NCI-H524 treated with DMSO at 0.1 percent for 48 hours (cell line): ENCODE measurements around the gene PTPN7.
"Not testable (repeated sequence)": the region's sequence is repeated elsewhere in the genome, so short reads cannot be mapped to it uniquely, and the experiment has no call there.

Experiments
- DNase-seq: peaks from one replicate; lab custom pipeline; 2025; lab: John Stamatoyannopoulos, UW

The PTPN7 gene

DNA sequence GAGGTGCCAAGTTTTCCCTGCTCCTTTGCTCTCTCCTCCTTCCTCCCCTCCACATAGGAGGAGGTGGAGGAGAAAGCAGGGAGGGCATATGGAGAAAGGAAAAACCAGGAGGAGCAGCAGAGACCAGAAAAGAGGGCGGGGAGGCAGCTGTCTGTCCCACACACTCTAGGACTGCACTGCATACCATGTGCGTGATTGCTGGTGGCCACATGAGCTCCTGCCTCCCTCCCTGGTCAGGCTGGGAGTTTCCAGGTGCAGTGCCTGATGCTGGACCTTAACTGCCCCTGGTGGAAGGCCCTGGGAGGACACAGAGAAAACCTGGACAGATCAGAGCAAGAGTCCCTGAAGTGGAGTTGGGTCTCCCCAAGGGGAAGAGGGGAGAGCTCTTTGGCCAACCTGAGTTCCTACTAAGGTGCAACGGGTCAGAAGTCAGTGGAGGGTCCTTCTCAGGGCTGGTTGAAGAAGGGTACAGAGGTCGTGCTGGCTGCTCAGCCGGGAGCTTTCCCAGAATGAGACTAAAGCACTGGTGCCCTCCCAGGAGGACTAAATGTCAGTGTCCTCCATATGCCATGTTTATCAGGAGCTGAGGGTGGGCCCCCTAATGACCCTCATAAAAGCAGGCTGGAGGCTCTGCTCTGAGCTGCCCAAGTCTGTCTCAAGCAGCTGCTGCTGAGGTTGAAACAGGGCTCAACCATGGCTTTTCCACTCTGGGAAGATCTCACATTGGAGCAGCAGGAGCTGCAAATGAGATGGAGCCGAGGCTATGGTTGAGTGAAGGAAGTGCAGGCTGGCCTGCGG, 29.7 kb upstream of the PTPN7 start:
- DNase-seq = no peak

DNA sequence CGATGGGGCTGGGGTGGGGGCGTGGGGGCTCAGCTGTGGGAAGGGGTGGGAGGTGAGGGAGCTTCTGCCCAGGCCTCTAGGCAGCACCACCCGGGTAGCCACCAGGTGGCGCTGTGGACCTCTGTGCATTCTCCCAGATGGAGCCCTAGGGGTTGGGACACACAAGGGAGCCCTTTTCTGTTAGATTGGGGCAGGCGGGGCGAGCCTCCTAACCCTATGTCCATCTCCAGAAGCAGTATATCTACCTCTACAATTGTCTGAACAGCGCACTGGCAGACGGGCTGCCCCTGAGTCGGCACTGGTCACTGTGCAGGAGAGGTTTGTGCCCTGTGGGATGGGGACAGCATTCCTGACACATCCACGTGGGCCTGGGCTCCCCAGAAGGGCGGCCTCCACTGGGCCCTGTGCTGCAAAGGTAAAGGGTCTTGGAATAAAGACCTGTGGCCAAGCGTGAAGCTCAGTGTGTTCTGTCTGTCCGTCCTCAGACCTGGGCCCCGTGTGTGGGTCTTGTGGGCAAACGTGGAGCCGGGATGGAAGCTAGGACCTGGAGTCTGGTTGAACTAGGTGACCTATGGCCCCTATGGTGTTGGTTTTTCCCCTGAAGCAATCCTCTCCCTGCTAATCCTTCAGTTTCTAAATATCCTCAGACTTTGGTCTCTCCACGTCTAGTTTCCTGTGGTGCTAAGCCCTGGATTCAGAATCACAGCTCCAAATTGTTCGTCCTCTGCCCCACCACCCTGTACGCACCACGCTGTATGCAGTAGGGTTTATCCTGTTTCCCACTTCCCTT, 28.8 kb upstream of the PTPN7 start:
- no peak for DNase-seq

DNA sequence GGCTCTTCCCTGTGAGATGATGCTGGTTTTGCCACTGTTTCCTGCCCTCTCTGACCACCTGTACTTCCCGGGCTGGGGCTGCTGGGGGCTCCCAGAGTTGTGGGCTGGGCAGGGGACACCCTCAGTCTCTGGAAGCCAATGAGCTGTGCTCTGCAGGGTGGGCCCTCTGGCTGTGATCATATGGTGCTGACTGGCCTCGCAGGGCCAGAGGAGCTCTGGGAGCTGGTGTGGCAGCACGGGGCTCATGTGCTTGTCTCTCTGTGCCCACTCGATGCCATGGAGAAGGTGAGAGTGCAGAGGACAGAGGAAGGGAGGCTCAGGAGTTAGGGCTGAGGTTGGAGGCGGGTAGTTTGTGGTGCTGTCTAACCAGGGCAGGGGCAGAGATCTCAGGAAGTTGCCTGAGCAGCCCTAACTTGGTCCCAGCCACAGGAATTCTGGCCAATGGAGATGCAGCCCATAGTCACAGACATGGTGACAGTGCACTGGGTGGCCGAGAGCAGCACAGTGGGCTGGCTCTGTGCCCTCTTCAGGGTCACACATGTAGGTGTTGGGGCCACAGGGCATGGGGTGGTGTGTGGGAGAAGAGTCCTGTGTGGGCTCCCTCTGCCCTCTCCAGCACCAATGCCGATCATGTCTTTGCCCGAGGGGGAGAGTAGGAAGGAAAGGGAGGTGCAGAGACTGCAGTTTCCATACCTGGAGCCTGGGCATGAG, 27.4 kb upstream of the PTPN7 start:
- no peak for DNase-seq

DNA sequence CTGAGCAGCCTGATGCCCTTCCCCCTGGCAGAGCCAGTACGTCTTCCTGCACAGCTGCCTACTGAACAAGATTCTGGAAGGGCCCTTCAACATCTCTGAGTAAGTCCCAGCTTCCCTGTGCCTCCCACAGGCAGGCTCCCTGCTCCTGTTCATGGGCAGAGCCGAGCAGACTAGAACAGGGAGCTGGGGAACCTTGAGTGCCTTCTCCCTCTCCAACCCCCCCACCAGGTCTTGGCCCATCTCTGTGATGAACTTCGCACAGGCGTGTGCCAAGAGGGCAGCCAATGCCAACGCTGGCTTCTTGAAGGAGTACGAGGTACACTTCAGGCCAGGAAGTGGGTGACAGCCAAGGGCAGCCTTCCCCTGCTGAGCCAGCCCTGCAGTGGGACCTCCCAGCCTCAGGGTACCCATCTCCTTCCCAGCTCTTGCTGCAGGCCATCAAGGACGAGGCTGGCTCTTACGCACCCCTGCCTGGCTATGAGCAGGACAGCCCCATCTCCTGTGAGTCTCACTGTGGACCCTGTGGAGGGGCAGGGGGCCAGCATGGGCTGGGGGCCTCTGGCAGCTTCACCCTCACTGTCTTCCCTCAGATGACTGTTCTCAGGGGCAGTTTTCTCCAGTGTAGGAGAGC, 26.8 kb upstream of the PTPN7 start:
- no peak for DNase-seq

DNA sequence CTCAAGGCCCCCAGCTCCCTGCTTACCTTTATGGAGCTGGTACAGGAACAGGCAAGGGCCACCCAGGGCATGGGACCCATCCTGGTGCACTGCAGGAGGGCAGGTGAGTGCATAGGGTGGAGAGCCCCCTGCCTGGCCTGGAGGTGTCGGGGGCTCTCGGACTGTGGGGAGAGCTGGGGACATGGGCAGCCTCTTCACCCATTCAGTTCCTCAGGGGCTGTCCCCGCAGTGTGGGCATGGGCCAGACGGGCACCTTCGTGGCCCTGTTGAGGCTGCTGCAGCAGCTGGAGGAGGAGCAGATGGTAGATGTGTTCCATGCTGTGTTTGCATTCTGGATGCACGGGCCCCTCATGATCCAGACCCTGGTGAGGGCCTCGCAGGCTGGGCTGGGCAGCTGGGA, 25.9 kb upstream of the PTPN7 start:
- no peak for DNase-seq

DNA sequence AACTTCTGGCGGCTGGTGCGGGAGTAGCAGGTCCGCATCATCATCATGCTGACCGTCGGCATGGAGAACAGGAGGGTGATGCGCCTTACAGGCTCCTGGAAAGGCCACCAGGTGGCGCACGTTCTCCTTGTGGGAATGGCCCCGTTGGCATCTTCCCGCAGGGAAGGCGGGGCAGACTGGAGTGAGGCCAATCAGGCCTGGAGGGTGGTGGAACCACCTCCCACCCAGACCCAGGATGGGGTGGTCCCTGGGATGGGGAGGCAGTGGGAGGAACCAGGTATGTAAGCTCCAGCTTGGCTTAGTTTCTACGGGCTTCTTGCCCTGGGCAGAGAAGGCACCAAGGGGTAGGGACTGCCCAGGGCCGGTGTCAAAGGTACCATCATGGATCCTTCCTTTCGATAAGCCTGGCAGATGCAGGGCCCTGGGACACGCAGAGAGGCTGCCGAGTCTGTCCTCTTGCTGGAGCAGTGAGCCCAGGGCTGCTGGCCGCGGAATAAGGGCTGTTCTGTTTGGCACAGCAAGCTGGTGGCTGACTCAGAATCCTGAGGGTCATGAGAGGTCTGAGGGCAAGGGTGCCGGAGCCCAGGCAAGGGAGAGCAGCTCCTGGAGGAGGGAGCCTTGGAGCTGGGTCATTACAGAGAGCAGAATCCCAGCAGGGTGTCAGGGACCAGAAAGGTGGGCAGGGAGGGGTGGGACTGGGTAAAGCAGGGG, 24.5 kb upstream of the PTPN7 start:
- no peak for DNase-seq

DNA sequence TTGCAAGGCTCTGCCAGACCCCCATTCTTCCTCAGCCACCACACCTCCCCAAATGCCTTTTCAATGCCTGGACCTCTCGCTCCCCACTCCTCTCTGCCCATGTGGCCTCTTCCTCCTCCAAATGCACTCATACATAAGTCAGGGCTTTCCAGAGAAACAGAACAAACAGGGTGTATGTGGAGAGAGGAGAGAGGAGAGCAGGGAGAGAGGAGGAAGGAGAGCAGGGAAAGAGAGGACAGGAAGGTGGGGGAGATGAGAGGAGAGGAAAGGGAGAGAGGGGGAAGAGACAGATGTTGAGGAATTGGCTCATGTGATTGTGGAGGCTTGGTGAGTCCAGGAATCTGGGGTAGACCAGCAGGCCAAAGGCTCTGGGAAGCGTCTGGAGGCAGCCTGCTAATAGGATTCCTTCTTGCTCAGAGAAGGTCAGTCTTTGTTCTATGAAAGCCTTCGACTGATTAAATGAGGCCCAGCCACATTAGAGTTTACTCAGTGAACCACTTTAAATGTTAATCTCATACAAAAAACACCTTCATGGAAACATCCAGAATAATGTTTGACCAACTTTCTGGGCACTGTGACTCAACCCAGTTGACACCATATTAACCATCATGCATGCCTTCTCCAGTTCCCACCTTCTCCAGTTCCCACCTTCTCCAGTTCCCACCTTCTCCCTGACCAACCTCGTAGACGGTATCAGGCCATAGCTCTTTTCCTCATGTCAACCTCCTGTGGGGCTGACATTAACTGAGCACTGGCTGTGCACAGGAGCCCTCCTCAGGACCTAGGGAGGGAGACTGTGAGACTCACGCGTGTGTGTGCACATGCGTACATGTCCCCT, 21.9 kb upstream of the PTPN7 start:
- DNase-seq = no peak

DNA sequence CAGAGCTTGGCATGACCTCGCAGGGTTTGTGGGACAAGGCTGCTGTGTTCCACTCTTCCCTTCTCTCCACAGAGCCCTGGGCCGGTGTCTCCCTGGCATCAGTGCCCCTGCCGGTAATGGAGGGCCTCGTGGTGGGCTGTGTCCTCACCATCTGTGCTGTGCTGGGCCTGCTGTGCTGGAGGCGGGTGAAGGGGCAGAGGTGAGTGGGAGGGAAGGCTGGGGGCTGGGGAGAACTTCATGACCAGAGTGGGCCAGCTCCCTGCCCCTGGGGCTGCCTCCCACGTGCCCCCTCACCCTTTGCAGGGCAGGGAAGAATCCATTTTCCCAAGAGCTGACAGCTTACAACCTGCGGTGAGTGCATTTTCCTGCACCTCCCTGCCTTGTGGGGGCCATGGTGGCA, 21.2 kb upstream of the PTPN7 start:
- DNase-seq = no peak

DNA sequence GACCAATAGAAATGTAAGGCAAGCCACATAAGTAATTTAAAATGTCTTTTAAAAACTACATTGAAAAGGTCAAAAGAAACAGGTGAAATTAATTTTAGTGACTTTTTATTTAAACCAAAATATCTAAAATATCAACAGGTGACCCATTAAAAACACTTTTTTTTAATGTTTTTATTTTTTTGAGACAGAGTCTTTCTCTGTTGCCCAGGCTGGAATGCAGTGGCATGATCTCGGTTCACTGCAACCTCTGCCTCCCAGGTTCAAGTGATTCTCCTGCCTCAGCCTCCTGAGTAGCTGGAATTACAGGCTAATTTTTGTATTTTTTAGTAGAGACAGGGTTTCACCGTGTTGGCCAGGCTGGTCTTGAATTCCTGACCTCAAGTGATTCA, 20.3 kb upstream of the PTPN7 start:
- DNase-seq = not testable (repeated sequence)

DNA sequence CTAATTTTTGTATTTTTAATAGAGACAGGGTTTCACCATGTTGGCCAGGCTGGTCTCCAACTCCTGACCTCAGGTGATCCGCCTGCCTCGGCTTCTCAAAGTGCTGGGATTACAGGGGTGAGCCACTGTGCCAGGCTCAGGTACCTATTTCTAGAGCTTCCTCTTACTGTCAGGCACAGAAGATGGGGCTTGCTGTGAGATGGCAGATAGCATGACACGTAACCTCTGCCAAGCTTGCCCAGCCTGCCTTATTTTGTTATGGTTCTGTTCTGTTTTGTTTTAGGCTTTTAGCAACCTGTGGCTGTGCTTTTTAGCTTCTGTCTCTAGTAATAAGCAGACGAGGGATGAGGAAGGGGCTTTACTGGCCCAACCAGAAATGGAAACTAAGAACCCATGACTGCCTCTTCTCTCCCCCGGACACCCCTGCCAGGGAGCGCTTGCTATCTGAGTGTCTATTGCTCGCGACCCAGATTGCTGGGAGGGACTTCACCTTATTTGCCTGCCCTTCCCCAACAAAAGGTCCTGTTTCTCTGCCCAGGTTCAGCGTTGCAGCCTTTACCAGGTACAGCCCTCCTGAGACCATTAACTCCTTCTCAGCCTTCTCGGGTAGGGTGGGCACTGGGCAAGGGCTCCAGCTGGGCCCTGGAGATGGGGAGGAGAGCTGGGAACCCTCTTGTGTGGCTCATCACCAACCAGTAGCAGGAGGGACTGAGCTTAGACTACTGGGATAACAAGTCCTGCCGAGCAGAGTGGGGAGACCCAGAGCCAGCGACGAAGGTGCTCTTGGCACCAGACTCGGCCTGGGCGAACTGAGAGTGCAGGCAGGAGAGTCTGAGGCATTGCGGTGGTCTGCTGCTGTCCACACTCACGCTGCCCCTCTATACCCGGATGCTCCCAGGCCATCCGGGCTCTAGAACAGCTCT, 19.7 kb upstream of the PTPN7 start:
- DNase-seq = no peak

DNA sequence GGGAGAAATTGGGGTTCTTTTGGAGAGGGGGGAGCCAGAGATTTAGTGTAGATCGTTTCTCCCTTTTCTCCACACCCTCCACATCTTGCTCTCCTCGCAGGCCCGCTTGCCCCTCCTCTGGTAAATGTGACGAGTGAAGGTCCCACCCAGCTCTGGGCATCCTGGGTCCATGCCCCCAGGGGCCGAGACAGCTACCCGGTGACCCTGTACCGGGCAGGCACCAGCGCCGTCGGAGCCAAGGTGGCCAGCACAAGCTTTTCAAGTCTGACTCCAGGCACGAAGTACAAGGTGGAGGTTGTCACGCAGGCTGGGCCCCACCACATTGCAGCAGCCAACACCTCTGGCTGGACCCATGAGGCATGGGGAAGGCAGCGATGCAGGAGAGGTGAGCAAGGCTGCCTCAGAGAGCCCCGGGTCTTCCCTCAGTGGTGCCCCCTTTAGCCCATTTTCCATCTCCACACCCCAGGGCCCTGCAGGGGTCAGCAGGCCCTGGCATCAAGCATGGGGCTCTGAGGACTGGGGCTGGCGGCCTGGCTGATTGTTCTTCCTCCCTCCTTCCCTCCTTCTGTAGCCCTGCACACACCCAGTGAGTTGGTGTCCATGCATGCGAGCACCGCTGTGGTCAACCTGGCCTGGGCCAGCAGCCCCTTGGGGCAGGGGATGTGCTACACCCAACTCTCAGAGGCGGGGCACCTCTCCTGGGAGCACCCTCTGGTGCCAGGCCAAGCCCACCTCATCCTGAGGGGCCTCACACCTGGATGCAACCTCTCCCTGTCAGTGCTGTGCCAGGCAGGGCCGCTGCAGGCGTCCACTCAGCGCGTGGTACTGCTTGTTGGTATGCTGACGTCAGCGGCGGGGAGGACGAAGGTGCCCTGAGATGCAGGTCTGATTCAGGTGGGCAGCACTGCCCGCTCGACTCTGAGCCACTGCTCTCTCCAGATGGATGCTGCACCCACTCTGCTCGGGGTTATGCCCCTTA, 16.8 kb upstream of the PTPN7 start:
- DNase-seq = no peak

DNA sequence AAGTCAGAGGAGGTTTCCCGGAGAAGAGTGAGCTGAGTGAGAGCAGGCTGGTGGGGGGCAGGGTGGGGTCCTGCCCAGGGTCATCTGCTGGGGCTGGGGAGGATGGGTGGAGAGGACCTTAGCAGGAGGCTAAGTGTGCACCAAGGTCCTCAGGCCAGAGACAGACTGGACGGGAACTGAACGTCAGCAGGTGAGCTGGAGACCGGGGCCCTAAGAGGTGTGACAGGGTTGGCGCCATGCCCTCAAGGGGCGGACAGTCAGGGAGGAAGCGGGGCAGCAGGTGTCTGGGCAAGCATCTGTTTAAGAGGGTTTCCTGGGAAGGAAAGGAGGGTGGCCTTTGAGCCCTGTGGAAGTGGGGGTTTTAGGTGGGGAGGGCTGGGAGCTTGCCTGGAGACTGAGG, 13.6 kb upstream of the PTPN7 start:
- DNase-seq = no peak

DNA sequence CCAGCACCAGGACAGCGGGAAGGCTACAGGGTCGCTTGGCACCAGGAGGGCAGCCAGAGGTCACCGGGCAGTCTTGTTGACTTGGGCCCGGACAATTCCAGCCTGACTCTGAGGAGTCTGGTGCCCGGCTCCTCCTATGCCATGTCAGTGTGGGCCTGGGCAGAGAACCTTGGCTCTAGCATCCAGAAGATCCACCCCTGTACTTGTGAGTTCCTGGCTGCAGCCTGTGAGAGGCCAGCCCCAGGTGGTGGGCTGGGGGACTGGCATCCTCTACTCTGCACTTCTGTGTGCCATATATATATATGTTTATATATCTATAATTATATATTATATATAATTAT, 11.6 kb upstream of the PTPN7 start:
- DNase-seq = no peak

DNA sequence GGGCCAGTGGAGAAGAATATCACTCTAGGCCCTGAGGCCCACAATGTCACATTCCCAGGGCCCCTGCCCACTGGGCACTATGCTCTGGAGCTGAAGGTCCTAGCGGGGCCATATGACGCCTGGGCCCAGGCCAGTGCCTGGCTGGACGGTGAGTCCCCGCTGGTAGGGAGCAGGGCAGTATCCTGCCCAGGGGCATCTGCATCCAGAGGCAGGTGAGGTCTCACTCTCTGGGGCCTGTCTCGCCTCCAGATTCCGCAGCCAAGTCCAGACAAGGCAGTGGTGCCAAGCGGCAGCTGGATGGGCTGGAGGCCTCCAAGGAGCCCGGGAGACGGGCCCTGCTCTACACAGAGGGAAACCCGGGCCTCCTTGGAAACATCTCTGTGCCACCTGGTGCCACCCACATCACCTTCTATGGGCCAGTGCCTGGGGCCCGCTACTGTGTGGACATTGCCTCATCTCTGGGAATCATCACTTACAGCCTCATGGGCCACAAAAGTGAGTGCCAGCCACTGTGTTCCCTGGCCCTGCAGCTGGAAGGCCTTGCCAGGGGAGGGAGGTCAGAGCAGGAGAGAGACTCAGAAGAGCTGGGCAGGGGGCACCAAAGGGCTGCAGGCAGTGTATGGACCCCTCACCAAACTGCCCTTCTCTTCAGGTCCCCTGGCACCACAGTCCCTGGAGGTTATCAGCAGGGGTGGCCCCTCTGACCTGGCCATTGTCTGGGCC, 11.1 kb upstream of the PTPN7 start:
- DNase-seq = no peak

DNA sequence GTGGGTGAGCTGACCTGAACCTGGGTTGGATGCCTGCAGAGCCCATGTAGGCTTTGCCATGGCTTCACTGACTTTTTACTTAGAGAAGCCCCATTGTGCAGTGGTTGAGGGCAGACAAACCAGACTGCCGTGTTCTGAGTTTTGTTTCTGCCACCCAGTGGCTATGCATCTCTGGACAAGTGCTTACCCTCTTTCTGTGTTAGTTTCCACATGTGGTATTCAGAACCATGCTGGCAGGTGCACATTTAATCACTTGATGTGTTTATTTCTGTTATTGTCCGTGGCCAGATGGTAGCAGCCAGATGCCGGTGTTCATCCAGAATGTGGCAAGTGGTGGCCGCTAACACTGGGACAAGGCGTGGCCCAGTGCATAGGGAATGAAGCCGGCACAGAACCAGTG, 10.3 kb upstream of the PTPN7 start:
- DNase-seq = peak; percentile 57

DNA sequence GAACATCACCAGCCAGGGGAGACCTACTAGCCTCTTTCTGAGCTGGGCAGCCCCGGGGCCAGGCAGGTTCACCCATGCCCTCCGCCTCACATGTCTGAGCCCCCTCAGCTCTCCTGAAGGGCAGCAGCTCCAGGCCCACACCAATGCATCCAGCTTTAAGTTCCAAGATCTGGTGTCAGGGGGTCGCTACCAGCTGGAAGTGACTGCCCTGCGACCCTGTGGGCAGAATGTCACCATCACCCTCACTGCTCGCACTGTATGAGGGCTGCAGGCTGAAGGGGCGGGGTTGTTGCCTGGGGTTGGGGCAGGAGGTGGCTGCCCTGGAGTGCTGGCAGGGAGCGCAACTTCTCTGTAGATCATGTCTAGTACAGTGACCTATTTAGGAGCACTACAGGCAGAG, 8.5 kb upstream of the PTPN7 start:
- DNase-seq = no peak

DNA sequence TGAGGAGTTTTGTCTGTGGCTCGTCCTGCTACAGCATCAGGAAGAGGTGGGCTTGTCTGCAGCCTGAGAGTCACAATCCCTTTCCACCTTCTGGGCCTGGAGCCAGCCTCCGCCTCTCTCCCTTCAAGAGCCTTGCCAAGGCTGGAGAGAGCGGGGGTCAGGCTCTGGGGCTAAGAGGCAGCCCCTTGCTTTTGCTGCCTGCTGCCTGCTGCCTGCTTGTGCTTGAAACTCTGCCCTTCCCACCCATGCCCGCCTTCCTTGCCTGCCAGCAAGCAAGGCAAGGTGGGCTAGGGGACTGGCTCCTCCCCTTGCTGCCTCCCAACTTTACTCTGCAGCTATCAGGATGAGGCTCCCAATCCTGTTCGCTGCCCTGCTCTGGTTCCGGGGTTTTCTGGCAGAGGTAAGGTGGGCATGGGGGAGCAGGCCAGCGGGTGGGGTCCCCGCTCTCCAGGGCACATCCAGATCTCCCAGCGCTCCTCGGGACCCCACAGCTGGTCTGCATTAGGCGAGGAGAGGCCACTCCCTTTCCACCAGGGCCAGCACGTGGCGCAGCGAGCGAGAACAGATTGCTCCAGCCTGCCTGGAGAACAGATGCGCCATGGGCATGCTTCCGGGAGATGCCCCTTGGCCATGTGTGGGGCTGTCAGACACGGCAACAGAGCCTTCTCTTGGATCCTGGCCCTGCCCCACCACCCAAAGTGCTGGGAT, 7.5 kb upstream of the PTPN7 start:
- DNase-seq = peak; percentile 51
